HepG2 (cell line): ENCODE measurements around the gene ZC3H18. TPM values are rescaled to one million over a fixed set of nuclear protein-coding genes. Genes with fewer than 3 reads are reported as not detected.

Source experiments
- KDM5B ChIP-seq: sonication (generic); formaldehyde crosslinking; IDR thresholded peaks from 2 replicates; pipeline ENCODE4 v1.4.0; 2020; ENCODE audit warnings: missing genetic modification reagents, mild to moderate bottlenecking, borderline replicate concordance
- PRDM10 ChIP-seq: sonication (generic); formaldehyde crosslinking; IDR thresholded peaks from 2 replicates; pipeline ENCODE4 v1.4.0; 2020; ENCODE audit warnings: low read depth, missing genetic modification reagents
- ZBTB37 ChIP-seq: sonication (generic); formaldehyde crosslinking; IDR thresholded peaks from 2 replicates; pipeline ENCODE4 v1.4.0; 2020; ENCODE audit warnings: mild to moderate bottlenecking, missing genetic modification reagents
- ZFYVE20 ChIP-seq: sonication (generic); formaldehyde crosslinking; IDR thresholded peaks from 2 replicates; pipeline ENCODE4 v1.8.0; 2023; ENCODE audit warnings: low read depth, mild to moderate bottlenecking, moderate library complexity, missing genetic modification reagents, borderline replicate concordance
- polyA plus RNA-seq, 8 experiments: library from polyadenylated mRNA; depleted of rRNA in 3 of 8; stranded (reverse) in 7 of 8; unstranded in 1 of 8; fragments of >200 nt; fragmentation: Illumina TruSeq in 4 of 8; extraction: Trizol in 4 of 8; gene quantifications; 2 replicates each; pipeline versions ENCODE4 v1.2.1 to v1.2.3, GENCODE V29; 2011 to 2016; ENCODE audit warnings: low read depth in 4 of 8, missing spikeins in 1 of 8, mixed read lengths in 1 of 8; ENCODE audit not compliant: insufficient read depth in 1 of 8
- total RNA-seq, 5 experiments: library from RNA; depleted of rRNA; stranded (reverse); fragments of >200 nt; fragmentation: Illumina TruSeq; extraction: Trizol; gene quantifications; 2 replicates each; pipeline ENCODE4 v1.2.3, GENCODE V29; 2016; ENCODE audit warnings: low read depth in 1 of 5
- TF ChIP-seq, protein P1 (sequence below): sonication (generic); formaldehyde crosslinking; IDR thresholded peaks from 2 replicates; pipeline ENCODE4 v1.9.0; 2021; ENCODE audit warnings: mild to moderate bottlenecking, missing genetic modification reagents
- TF ChIP-seq, protein P2 (sequence below): sonication (generic); formaldehyde crosslinking; IDR thresholded peaks from 2 replicates; pipeline ENCODE4 v1.5.0; 2020; ENCODE audit warnings: mild to moderate bottlenecking, missing genetic modification reagents, borderline replicate concordance

Gene ZC3H18
- total and polyA plus RNA-seq, 2 of the 13 experiments (the other 11 are each of a cell fraction or from before 2014, with no cell fraction given): 11.2 to 27.4 TPM

DNA sequence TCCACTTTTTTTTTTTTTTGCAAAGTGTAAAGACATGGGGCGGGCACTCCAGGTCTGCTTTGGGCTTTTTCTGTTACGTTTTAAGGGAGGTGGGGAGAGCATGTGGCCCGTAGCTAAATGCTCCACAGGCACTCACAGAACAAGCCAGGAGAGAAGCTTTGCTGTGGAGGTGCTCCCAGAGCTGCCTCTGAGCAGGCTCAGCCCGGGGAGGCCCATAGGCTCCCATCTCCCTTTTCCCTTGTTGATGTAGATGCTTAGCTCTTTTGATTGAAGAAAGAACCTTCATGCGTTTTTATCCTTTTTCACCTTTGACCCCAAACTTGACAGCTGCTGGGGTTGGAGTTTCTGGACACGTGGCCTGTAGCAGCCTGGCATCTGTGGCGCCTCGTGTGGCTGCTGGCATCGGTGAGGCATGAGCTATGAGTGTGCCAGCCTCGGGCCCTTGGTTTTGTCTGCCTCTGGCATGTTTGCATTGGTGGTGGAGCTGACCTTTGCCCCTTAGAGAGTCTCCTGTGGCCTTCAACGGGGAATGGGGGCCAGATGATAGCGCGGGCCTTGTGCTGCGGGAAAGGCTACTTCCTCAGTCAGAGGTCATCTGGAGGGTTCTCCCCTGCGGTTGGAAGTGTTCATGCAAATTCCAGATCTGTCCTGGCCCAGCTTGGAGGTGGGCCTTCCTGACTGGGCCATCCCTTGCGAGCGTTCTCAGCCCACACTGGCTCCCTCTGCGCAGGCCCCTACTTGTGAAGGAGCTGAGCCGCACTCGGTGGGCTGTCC lies 48.2 kb downstream of the ZC3H18 start (continued):
- TF ChIP-seq, protein P1, sequence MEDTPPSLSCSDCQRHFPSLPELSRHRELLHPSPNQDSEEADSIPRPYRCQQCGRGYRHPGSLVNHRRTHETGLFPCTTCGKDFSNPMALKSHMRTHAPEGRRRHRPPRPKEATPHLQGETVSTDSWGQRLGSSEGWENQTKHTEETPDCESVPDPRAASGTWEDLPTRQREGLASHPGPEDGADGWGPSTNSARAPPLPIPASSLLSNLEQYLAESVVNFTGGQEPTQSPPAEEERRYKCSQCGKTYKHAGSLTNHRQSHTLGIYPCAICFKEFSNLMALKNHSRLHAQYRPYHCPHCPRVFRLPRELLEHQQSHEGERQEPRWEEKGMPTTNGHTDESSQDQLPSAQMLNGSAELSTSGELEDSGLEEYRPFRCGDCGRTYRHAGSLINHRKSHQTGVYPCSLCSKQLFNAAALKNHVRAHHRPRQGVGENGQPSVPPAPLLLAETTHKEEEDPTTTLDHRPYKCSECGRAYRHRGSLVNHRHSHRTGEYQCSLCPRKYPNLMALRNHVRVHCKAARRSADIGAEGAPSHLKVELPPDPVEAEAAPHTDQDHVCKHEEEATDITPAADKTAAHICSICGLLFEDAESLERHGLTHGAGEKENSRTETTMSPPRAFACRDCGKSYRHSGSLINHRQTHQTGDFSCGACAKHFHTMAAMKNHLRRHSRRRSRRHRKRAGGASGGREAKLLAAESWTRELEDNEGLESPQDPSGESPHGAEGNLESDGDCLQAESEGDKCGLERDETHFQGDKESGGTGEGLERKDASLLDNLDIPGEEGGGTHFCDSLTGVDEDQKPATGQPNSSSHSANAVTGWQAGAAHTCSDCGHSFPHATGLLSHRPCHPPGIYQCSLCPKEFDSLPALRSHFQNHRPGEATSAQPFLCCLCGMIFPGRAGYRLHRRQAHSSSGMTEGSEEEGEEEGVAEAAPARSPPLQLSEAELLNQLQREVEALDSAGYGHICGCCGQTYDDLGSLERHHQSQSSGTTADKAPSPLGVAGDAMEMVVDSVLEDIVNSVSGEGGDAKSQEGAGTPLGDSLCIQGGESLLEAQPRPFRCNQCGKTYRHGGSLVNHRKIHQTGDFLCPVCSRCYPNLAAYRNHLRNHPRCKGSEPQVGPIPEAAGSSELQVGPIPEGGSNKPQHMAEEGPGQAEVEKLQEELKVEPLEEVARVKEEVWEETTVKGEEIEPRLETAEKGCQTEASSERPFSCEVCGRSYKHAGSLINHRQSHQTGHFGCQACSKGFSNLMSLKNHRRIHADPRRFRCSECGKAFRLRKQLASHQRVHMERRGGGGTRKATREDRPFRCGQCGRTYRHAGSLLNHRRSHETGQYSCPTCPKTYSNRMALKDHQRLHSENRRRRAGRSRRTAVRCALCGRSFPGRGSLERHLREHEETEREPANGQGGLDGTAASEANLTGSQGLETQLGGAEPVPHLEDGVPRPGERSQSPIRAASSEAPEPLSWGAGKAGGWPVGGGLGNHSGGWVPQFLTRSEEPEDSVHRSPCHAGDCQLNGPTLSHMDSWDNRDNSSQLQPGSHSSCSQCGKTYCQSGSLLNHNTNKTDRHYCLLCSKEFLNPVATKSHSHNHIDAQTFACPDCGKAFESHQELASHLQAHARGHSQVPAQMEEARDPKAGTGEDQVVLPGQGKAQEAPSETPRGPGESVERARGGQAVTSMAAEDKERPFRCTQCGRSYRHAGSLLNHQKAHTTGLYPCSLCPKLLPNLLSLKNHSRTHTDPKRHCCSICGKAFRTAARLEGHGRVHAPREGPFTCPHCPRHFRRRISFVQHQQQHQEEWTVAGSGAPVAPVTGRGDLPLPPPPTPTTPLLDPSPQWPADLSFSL (CRISPR knock-in tag): no peak
- TF ChIP-seq, protein P2, sequence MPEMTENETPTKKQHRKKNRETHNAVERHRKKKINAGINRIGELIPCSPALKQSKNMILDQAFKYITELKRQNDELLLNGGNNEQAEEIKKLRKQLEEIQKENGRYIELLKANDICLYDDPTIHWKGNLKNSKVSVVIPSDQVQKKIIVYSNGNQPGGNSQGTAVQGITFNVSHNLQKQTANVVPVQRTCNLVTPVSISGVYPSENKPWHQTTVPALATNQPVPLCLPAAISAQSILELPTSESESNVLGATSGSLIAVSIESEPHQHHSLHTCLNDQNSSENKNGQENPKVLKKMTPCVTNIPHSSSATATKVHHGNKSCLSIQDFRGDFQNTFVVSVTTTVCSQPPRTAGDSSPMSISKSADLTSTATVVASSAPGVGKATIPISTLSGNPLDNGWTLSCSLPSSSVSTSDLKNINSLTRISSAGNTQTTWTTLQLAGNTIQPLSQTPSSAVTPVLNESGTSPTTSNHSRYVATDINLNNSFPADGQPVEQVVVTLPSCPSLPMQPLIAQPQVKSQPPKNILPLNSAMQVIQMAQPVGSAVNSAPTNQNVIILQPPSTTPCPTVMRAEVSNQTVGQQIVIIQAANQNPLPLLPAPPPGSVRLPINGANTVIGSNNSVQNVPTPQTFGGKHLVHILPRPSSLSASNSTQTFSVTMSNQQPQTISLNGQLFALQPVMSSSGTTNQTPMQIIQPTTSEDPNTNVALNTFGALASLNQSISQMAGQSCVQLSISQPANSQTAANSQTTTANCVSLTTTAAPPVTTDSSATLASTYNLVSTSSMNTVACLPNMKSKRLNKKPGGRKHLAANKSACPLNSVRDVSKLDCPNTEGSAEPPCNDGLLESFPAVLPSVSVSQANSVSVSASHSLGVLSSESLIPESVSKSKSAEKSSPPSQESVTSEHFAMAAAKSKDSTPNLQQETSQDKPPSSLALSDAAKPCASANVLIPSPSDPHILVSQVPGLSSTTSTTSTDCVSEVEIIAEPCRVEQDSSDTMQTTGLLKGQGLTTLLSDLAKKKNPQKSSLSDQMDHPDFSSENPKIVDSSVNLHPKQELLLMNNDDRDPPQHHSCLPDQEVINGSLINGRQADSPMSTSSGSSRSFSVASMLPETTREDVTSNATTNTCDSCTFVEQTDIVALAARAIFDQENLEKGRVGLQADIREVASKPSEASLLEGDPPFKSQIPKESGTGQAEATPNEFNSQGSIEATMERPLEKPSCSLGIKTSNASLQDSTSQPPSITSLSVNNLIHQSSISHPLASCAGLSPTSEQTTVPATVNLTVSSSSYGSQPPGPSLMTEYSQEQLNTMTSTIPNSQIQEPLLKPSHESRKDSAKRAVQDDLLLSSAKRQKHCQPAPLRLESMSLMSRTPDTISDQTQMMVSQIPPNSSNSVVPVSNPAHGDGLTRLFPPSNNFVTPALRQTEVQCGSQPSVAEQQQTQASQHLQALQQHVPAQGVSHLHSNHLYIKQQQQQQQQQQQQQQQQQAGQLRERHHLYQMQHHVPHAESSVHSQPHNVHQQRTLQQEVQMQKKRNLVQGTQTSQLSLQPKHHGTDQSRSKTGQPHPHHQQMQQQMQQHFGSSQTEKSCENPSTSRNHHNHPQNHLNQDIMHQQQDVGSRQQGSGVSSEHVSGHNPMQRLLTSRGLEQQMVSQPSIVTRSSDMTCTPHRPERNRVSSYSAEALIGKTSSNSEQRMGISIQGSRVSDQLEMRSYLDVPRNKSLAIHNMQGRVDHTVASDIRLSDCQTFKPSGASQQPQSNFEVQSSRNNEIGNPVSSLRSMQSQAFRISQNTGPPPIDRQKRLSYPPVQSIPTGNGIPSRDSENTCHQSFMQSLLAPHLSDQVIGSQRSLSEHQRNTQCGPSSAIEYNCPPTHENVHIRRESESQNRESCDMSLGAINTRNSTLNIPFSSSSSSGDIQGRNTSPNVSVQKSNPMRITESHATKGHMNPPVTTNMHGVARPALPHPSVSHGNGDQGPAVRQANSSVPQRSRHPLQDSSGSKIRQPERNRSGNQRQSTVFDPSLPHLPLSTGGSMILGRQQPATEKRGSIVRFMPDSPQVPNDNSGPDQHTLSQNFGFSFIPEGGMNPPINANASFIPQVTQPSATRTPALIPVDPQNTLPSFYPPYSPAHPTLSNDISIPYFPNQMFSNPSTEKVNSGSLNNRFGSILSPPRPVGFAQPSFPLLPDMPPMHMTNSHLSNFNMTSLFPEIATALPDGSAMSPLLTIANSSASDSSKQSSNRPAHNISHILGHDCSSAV (CRISPR knock-in tag): no peak
- TF ChIP-seq PRDM10 (CRISPR knock-in tag): peak; percentile 67; the same call in 1 of the 2 replicates
- TF ChIP-seq ZFYVE20 (CRISPR knock-in tag): no peak
- TF ChIP-seq ZBTB37: peak; percentile 74; the same call in 1 of the 2 replicates
- TF ChIP-seq KDM5B: peak; percentile 88; the same call in 1 of the 2 replicates
